ENCODE data around the gene NCKAP1. TPM values are rescaled to one million over a fixed set of nuclear protein-coding genes. Genes with fewer than 3 reads are reported as not detected.

Gene NCKAP1
- total and polyA plus RNA-seq, 8 donors = 16.9 to 75.6 (median 42.8) TPM

DNA sequence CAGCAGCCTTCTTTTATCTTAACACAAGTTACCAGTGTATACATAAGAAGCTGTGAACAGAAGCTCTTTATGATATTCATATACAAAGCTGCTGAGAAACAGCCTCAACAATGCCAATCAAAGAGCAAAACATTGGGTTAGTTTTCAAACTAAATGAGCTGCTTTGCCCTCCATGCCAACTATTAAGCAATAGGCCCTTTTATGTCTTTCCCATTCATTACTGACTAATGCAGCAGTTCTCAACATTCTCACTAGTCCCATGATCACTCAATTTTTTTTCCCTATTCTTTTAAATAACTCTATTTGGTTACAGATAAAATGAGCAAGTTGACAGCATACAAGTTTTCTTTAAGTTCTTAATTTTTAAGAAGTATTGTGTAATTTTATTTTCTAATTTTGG is 114.0 kb downstream of the NCKAP1 start:
- Histone ChIP-seq H3K4me1 (no peaks in the 10 kb centered on the region), H3K27me3 (no peaks in the 10 kb centered on the region), H3K27ac (no peak overlapping the region), H3K36me3 (peaks cover 0 to 32% (median 13%) of the 10 kb centered on the region in 3 donors), H3K9me3 (no peaks in the 10 kb centered on the region), H3K4me3 (no peak overlapping the region)
- ATAC-seq (peak in 1 of 4 donors; percentile 31), DNase-seq (no peak), FAIRE-seq (no peak)
- intact Hi-C loops (cut with DNase I) = no loop called here
- no peak for TF ChIP-seq CTCF (IDR thresholded peaks at IDR 0.05)

- Histone ChIP-seq H3K36me3 (peaks cover 0 to 8% (median 1%) of the 10 kb centered on the region in 3 donors), H3K4me3 (no peak overlapping the region), H3K4me1 (no peaks in the 10 kb centered on the region), H3K9me3 (no peaks in the 10 kb centered on the region), H3K27me3 (no peaks in the 10 kb centered on the region), H3K27ac (no peak overlapping the region)
- DNase-seq = no peak
- no peak for TF ChIP-seq CTCF (IDR thresholded peaks at IDR 0.05)
- FAIRE-seq = no peak
- ATAC-seq = no peak
- intact Hi-C loops (cut with DNase I) = no loop called here
Observed at GRCh38 chr2:182921234-182921633, 117.0 kb downstream of the NCKAP1 start.

GRCh38 chr2:182920631-182921056 is 117.6 kb downstream of the NCKAP1 start:
- WGBS, 2 donors = 92% methylated on average over 5 of the region's 5 CpGs
- no peaks in the 10 kb centered on the region for H3K27me3 ChIP-seq
- H3K4me1 ChIP-seq = no peaks in the 10 kb centered on the region
- no peak for FAIRE-seq
- intact Hi-C loops (cut with DNase I) = no loop called here
- H3K27ac ChIP-seq = no peak overlapping the region
- no peak for TF ChIP-seq CTCF (IDR thresholded peaks at IDR 0.05)
- no peak for ATAC-seq
- peaks cover 0 to 4% (median 0%) of the 10 kb centered on the region in 3 donors for H3K36me3 ChIP-seq
- DNase-seq = no peak
- no peaks in the 10 kb centered on the region for H3K9me3 ChIP-seq
- H3K4me3 ChIP-seq = no peak overlapping the region

GRCh38 chr2:182920089-182920488 is 118.2 kb downstream of the NCKAP1 start:
- 97 to 98% methylated on average over 7 of the region's 7 CpGs for WGBS, 2 donors
- Histone ChIP-seq H3K4me3 (no peak overlapping the region), H3K27me3 (no peaks in the 10 kb centered on the region), H3K9me3 (no peaks in the 10 kb centered on the region), H3K27ac (no peak overlapping the region), H3K36me3 (peaks cover 0 to 4% (median 0%) of the 10 kb centered on the region in 3 donors), H3K4me1 (no peaks in the 10 kb centered on the region)
- FAIRE-seq (no peak), ATAC-seq (no peak), DNase-seq (no peak)
- no peak for TF ChIP-seq CTCF (IDR thresholded peaks at IDR 0.05)
- intact Hi-C loops (cut with DNase I) = no loop called here

GRCh38 chr2:182918961-182919652 is 119.2 kb downstream of the NCKAP1 start:
- no peak overlapping the region for H3K4me3 ChIP-seq
- no peak for FAIRE-seq
- no peak for ATAC-seq
- intact Hi-C loops (cut with DNase I) = no loop called here
- no peak for DNase-seq
- no peak for TF ChIP-seq CTCF (IDR thresholded peaks at IDR 0.05)
- H3K4me1 ChIP-seq = no peaks in the 10 kb centered on the region
- 34 to 35% methylated on average over 1 of the region's 1 CpG for WGBS, 2 donors
- peaks cover 0 to 6% (median 0%) of the 10 kb centered on the region in 3 donors for H3K36me3 ChIP-seq
- H3K27ac ChIP-seq = no peak overlapping the region
- no peaks in the 10 kb centered on the region for H3K27me3 ChIP-seq
- H3K9me3 ChIP-seq = no peaks in the 10 kb centered on the region
